ENCODE results near the gene TXNRD1. TPM values are rescaled to one million over a fixed set of nuclear protein-coding genes. Genes with fewer than 3 reads are reported as not detected.

The TXNRD1 gene
- total and polyA plus RNA-seq, 7 donors: 55.9 to 188 (median 121) TPM

GRCh38 chr12:104345234-104346066 lies 129.9 kb downstream of the TXNRD1 start:
- WGBS, 2 donors: 96 to 97% methylated on average over 7 of the region's 7 CpGs
- intact Hi-C loops (cut with DNase I): loop anchor here (5.0 kb wide), 1 partner anchor 38 kb away; no protein-coding TSS in a partner anchor
- no peaks in the 10 kb centered on the region for H3K27me3 ChIP-seq
- no peak for DNase-seq
- H3K9me3 ChIP-seq: no peaks in the 10 kb centered on the region
- TF ChIP-seq EP300 (IDR thresholded peaks at IDR 0.05) (no peak), POLR2AphosphoS5 (IDR thresholded peaks at IDR 0.05) (no peak), CTCF (IDR thresholded peaks at IDR 0.05) (no peak), POLR2A (IDR thresholded peaks at IDR 0.05) (no peak)
- no peak overlapping the region for H3K4me3 ChIP-seq
- peaks cover 0 to 27% (median 11%) of the 10 kb centered on the region in 4 donors for H3K4me1 ChIP-seq
- H3K27ac ChIP-seq: no peak overlapping the region
- peaks cover 20 to 95% (median 53%) of the 10 kb centered on the region in 4 donors for H3K36me3 ChIP-seq

- intact Hi-C loops (cut with DNase I): loop anchor here (5.0 kb wide), 1 partner anchor 40 kb away; no protein-coding TSS in a partner anchor
- no peaks in the 10 kb centered on the region for H3K27me3 ChIP-seq
- H3K4me1 ChIP-seq: peaks cover 0 to 26% (median 0%) of the 10 kb centered on the region in 4 donors
- no peaks in the 10 kb centered on the region for H3K9me3 ChIP-seq
- no peak for DNase-seq
- H3K36me3 ChIP-seq: peaks cover 10 to 92% (median 43%) of the 10 kb centered on the region in 4 donors
- WGBS, 2 donors: 88 to 92% methylated on average over 5 of the region's 5 CpGs
- H3K27ac ChIP-seq: no peak overlapping the region
- TF ChIP-seq POLR2AphosphoS5 (IDR thresholded peaks at IDR 0.05) (no peak), POLR2A (IDR thresholded peaks at IDR 0.05) (no peak), EP300 (IDR thresholded peaks at IDR 0.05) (no peak), CTCF (IDR thresholded peaks at IDR 0.05) (no peak)
- no peak overlapping the region for H3K4me3 ChIP-seq
Observed at GRCh38 chr12:104347374-104348075, 131.9 kb downstream of the TXNRD1 start.

- WGBS, 2 donors: 96 to 97% methylated on average over 11 of the region's 11 CpGs
- Histone ChIP-seq H3K9me3 (no peaks in the 10 kb centered on the region), H3K4me1 (peaks cover 0 to 18% (median 0%) of the 10 kb centered on the region in 4 donors), H3K27ac (no peak overlapping the region), H3K4me3 (no peak overlapping the region), H3K36me3 (peaks cover 10 to 90% (median 42%) of the 10 kb centered on the region in 4 donors), H3K27me3 (no peaks in the 10 kb centered on the region)
- intact Hi-C loops (cut with DNase I): loop anchor here (5.0 kb wide), 1 partner anchor 41 kb away; no protein-coding TSS in a partner anchor
- DNase-seq: no peak
- no peak for TF ChIP-seq POLR2A (IDR thresholded peaks at IDR 0.05)
- TF ChIP-seq POLR2AphosphoS5 (IDR thresholded peaks at IDR 0.05): no peak
- TF ChIP-seq EP300 (IDR thresholded peaks at IDR 0.05): no peak
- no peak for TF ChIP-seq CTCF (IDR thresholded peaks at IDR 0.05)
Observed at GRCh38 chr12:104348283-104348993, 132.9 kb downstream of the TXNRD1 start.

- H3K4me1 ChIP-seq: peaks cover 0 to 17% (median 0%) of the 10 kb centered on the region in 4 donors
- intact Hi-C loops (cut with DNase I): loop anchor here (5.0 kb wide), 1 partner anchor 42 kb away; no protein-coding TSS in a partner anchor
- no peak for DNase-seq
- H3K27me3 ChIP-seq: no peaks in the 10 kb centered on the region
- WGBS, 2 donors: 94 to 97% methylated on average over 2 of the region's 2 CpGs
- no peak overlapping the region for H3K27ac ChIP-seq
- H3K9me3 ChIP-seq: no peaks in the 10 kb centered on the region
- H3K36me3 ChIP-seq: peaks cover 10 to 90% (median 42%) of the 10 kb centered on the region in 4 donors
- TF ChIP-seq POLR2A (IDR thresholded peaks at IDR 0.05): no peak
- no peak for TF ChIP-seq CTCF (IDR thresholded peaks at IDR 0.05)
- no peak for TF ChIP-seq POLR2AphosphoS5 (IDR thresholded peaks at IDR 0.05)
- no peak for TF ChIP-seq EP300 (IDR thresholded peaks at IDR 0.05)
- no peak overlapping the region for H3K4me3 ChIP-seq
Observed at GRCh38 chr12:104348994-104349494, 133.5 kb downstream of the TXNRD1 start.
